Measurements from ENCODE around the gene HLCS.

The HLCS gene

DNA sequence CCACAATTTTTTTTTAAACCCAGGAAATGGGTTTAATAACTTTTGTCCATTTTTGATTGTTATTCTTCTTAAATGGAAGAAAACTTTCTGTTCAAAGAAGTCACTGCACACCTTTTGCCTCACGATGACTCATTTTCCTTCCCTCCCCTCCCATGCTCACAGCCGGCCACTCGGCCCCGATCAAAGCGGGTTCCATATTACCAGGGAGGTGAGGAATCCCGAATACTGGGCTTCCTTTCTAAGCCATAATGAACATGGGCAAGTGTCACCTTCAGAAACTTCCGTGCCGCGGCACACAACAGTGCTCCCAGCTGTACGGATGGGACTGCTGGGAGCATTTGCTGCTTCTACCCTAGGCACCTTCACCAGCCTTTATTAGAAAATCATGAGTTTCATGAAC is 121.4 kb downstream of the HLCS start (continued):
- TF ChIP-seq ZFP37 (tag by site-specific recombination; IDR thresholded peaks at IDR 0.05) (no peak), ZNF248 (tag by site-specific recombination; IDR thresholded peaks at IDR 0.05) (no peak)

DNA sequence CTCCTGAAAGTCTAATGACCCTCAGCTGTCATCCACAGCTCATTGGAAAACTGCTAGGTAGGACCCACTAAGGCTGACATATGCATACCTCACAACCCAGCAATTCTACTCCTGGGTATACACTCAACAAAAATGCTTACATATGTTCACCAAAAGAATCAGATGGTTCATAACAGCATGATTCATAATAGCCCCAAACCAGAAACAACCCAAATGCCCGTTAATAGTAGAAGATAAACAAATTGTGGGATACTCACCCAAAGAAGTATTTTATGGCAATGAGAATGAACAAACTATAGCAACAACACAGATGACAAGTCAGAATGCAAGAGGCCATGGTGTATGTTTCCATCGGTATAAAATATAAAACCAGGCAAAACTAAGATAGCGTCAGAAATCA is 124.6 kb downstream of the HLCS start:
- CTCF ChIA-PET: interaction anchor here (0.6 to 0.8 kb wide), 2 partner anchors 12 to 267 kb away, joined by 3 read pairs; no protein-coding TSS in a partner anchor
- no peak for TF ChIP-seq PRDM1 (tag by site-specific recombination; IDR thresholded peaks at IDR 0.05)
- no peak for TF ChIP-seq ZNF654 (tag by site-specific recombination; IDR thresholded peaks at IDR 0.05; ENCODE audit: low read depth)
- no peak for TF ChIP-seq HOXD13 (CRISPR knock-in tag; IDR thresholded peaks at IDR 0.05; ENCODE audit: borderline replicate concordance)
- TF ChIP-seq, protein P1, sequence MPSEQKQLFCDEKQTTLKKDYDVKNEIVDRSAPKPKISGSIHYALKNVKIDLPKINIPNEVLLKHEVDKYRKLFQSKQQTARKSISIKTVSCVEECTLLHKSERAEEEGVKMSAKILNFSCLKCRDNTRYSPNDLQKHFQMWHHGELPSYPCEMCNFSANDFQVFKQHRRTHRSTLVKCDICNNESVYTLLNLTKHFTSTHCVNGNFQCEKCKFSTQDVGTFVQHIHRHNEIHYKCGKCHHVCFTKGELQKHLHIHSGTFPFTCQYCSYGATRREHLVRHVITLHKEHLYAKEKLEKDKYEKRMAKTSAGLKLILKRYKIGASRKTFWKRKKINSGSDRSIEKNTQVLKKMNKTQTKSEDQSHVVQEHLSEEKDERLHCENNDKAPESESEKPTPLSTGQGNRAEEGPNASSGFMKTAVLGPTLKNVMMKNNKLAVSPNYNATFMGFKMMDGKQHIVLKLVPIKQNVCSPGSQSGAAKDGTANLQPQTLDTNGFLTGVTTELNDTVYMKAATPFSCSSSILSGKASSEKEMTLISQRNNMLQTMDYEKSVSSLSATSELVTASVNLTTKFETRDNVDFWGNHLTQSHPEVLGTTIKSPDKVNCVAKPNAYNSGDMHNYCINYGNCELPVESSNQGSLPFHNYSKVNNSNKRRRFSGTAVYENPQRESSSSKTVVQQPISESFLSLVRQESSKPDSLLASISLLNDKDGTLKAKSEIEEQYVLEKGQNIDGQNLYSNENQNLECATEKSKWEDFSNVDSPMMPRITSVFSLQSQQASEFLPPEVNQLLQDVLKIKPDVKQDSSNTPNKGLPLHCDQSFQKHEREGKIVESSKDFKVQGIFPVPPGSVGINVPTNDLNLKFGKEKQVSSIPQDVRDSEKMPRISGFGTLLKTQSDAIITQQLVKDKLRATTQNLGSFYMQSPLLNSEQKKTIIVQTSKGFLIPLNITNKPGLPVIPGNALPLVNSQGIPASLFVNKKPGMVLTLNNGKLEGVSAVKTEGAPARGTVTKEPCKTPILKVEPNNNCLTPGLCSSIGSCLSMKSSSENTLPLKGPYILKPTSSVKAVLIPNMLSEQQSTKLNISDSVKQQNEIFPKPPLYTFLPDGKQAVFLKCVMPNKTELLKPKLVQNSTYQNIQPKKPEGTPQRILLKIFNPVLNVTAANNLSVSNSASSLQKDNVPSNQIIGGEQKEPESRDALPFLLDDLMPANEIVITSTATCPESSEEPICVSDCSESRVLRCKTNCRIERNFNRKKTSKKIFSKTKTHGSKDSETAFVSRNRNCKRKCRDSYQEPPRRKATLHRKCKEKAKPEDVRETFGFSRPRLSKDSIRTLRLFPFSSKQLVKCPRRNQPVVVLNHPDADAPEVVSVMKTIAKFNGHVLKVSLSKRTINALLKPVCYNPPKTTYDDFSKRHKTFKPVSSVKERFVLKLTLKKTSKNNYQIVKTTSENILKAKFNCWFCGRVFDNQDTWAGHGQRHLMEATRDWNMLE (tag by site-specific recombination; conservative IDR thresholded peaks at IDR 0.05; ENCODE audit: low read depth): no peak
- no peak for TF ChIP-seq FEZF1 (tag by site-specific recombination; IDR thresholded peaks at IDR 0.05)
- TF ChIP-seq ZNF266 (tag by site-specific recombination; IDR thresholded peaks at IDR 0.05; ENCODE audit: low read depth): no peak
- TF ChIP-seq, protein P2, sequence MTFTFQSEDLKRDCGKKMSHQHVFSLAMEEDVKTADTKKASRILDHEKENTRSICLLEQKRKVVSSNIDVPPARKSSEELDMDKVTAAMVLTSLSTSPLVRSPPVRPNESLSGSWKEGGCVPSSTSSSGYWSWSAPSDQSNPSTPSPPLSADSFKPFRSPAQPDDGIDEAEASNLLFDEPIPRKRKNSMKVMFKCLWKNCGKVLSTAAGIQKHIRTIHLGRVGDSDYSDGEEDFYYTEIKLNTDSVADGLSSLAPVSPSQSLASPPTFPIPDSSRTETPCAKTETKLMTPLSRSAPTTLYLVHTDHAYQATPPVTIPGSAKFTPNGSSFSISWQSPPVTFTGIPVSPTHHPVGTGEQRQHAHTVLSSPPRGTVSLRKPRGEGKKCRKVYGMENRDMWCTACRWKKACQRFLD (tag by site-specific recombination; IDR thresholded peaks at IDR 0.05): no peak
- TF ChIP-seq ZNF626 (tag by site-specific recombination; IDR thresholded peaks at IDR 0.05): no peak
- TF ChIP-seq, protein P3, sequence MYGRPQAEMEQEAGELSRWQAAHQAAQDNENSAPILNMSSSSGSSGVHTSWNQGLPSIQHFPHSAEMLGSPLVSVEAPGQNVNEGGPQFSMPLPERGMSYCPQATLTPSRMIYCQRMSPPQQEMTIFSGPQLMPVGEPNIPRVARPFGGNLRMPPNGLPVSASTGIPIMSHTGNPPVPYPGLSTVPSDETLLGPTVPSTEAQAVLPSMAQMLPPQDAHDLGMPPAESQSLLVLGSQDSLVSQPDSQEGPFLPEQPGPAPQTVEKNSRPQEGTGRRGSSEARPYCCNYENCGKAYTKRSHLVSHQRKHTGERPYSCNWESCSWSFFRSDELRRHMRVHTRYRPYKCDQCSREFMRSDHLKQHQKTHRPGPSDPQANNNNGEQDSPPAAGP (tag by site-specific recombination; IDR thresholded peaks at IDR 0.05): no peak
- TF ChIP-seq ZNF133 (tag by site-specific recombination; IDR thresholded peaks at IDR 0.05): no peak
- no peak for TF ChIP-seq GLI2 (tag by site-specific recombination; IDR thresholded peaks at IDR 0.05; ENCODE audit: borderline replicate concordance, low read depth)

DNA sequence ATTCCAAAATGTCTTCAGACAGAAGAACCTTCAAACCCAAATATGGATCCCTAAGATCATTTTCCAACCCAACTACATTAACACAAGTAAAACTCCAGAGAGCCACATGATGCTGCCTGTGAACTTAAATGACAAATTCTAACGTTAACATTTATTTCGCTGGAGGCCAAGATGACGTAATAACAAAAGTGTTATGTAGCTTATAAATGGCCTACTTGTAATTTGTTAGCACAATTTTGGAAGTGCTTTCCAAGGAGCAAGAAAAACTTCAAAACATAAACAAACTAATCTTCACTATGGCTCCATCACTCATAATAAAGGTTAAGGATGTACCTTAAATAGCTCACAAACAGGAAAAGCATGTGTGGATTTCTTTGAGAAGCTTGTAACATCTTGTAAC is 126.7 kb downstream of the HLCS start:
- no peak overlapping the region for H3K27ac ChIP-seq (ENCODE audit: extremely low read depth, low read depth, low read length)
- CTCF ChIA-PET: interaction anchor here (0.7 to 1.7 kb wide), 3 partner anchors 15 to 249 kb away, joined by 3 to 4 read pairs (median 3); no protein-coding TSS in a partner anchor
- H3K4me1 ChIP-seq (ENCODE audit: control insufficient read depth, insufficient read depth, low read length): peaks cover 3% of the 10 kb centered on the region
- H3K4me3 ChIP-seq (ENCODE audit: low read depth, low read length): no peak overlapping the region
- H3K9me3 ChIP-seq (ENCODE audit: control insufficient read depth, insufficient read depth, low read depth, low read length): no peaks in the 10 kb centered on the region
- POLR2A ChIA-PET: no interaction called here
- H3K36me3 ChIP-seq (ENCODE audit: control insufficient read depth in 2 of 2, insufficient read depth in 1 of 2, low read length in 2 of 2): no peaks in the 10 kb centered on the region
- TF ChIP-seq OSR2 (tag by site-specific recombination; IDR thresholded peaks at IDR 0.05) (0 out of 2 replicates have a peak, but pooled peaks have one; percentile 21), GFI1B (tag by site-specific recombination; IDR thresholded peaks at IDR 0.05) (no peak)
- TF ChIP-seq, protein P4, sequence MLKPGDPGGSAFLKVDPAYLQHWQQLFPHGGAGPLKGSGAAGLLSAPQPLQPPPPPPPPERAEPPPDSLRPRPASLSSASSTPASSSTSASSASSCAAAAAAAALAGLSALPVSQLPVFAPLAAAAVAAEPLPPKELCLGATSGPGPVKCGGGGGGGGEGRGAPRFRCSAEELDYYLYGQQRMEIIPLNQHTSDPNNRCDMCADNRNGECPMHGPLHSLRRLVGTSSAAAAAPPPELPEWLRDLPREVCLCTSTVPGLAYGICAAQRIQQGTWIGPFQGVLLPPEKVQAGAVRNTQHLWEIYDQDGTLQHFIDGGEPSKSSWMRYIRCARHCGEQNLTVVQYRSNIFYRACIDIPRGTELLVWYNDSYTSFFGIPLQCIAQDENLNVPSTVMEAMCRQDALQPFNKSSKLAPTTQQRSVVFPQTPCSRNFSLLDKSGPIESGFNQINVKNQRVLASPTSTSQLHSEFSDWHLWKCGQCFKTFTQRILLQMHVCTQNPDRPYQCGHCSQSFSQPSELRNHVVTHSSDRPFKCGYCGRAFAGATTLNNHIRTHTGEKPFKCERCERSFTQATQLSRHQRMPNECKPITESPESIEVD (tag by site-specific recombination; IDR thresholded peaks at IDR 0.05): peak; percentile 88

More for the DNA sequence above, 124.6 kb downstream of the HLCS start:
- peaks cover 2% of the 10 kb centered on the region; the same call in 1 of the 2 replicates for H3K4me1 ChIP-seq (ENCODE audit: control insufficient read depth, insufficient read depth, low read length)
- POLR2A ChIA-PET: no interaction called here
- H3K9me3 ChIP-seq (ENCODE audit: control insufficient read depth, insufficient read depth, low read depth, low read length): no peaks in the 10 kb centered on the region
- H3K4me3 ChIP-seq (ENCODE audit: low read depth, low read length): no peak overlapping the region
- no peaks in the 10 kb centered on the region for H3K36me3 ChIP-seq (ENCODE audit: control insufficient read depth in 2 of 2, insufficient read depth in 1 of 2, low read length in 2 of 2)
- no peak overlapping the region for H3K27ac ChIP-seq (ENCODE audit: extremely low read depth, low read depth, low read length)
